GM12874 (cell line): ENCODE results near the gene GPR27.

ENCODE experiments used
- CTCF ChIP-seq: IDR thresholded peaks from 2 replicates; pipeline ENCODE4 v1.5.1; 2011; ENCODE audit warnings: low read depth, mild to moderate bottlenecking, control low read depth, low read length, moderate library complexity; ENCODE audit not compliant: insufficient read depth

Gene GPR27

GRCh38 chr3:71710906-71711494 lies 42.7 kb upstream of the GPR27 start:
- peak; percentile 34; the same call in 1 of the 2 replicates for TF ChIP-seq CTCF

- no peak for TF ChIP-seq CTCF
Measured at GRCh38 chr3:71713041-71713440, 40.6 kb upstream of the GPR27 start.

GRCh38 chr3:71714595-71714994 lies 39.1 kb upstream of the GPR27 start:
- TF ChIP-seq CTCF: no peak

- no peak for TF ChIP-seq CTCF
Measured at GRCh38 chr3:71718072-71718471, 35.6 kb upstream of the GPR27 start.

GRCh38 chr3:71721002-71721401 lies 32.7 kb upstream of the GPR27 start:
- TF ChIP-seq CTCF: no peak

- no peak for TF ChIP-seq CTCF
Measured at GRCh38 chr3:71721651-71722157, 32.0 kb upstream of the GPR27 start.

- TF ChIP-seq CTCF: no peak
Measured at GRCh38 chr3:71722693-71723092, 31.0 kb upstream of the GPR27 start.
